ENCODE measurements around the gene VOPP1.

The VOPP1 gene

DNA sequence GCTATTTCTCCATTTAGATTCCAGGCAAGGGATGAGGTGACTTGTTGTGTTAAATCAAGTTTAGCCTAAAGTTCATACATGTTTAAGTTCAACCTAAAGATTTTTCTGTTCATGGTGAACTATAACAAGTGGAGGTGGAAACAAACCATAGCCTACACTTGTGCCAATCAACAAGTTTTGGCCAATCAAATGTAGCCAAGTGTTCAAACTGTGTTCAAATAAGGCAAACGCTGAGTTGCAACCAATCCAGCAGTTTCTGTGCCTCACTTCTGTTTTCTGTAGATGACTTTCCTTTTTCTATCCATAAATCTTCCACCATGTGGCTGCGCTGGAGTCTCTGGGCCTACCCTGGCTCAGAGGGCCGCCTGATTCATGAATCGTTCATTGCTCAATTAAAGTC is 4.5 kb upstream of the VOPP1 start:
- in situ Hi-C loops (cut with MboI; ENCODE audit: low pct_unique_long_range_greater_than_20kb, low sequenced_read_pairs, unreplicated experiment) = loop anchor here (25.0 kb wide), 1 partner anchor 289 kb away; no protein-coding TSS in a partner anchor
- TF ChIP-seq, protein P1, sequence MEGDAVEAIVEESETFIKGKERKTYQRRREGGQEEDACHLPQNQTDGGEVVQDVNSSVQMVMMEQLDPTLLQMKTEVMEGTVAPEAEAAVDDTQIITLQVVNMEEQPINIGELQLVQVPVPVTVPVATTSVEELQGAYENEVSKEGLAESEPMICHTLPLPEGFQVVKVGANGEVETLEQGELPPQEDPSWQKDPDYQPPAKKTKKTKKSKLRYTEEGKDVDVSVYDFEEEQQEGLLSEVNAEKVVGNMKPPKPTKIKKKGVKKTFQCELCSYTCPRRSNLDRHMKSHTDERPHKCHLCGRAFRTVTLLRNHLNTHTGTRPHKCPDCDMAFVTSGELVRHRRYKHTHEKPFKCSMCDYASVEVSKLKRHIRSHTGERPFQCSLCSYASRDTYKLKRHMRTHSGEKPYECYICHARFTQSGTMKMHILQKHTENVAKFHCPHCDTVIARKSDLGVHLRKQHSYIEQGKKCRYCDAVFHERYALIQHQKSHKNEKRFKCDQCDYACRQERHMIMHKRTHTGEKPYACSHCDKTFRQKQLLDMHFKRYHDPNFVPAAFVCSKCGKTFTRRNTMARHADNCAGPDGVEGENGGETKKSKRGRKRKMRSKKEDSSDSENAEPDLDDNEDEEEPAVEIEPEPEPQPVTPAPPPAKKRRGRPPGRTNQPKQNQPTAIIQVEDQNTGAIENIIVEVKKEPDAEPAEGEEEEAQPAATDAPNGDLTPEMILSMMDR (IDR thresholded peaks at IDR 0.05; ENCODE audit: extremely low read depth, insufficient read depth, missing control alignments) = no peak
- no peak for DNase-seq (ENCODE audit: low spot score)

DNA sequence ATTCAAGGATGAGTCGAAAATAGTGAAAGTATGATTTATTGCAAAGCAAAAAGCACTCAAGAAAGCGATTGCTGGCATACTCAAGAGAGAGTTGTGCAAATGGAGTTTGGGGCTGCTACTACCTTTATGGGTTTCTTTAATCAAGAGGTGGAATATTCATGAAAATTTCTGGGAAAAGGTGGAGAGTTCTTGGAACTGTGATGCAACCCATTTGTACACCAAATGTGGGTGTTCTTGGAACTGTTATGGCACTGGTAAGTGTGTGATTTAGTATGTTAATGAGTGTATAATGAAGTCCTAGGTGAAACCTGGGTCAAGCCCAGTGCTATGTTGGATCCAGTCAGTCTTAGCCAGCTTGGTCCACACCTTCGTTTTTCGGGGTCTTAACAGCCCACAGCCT is 3.4 kb upstream of the VOPP1 start:
- TF ChIP-seq, protein P1 (IDR thresholded peaks at IDR 0.05; ENCODE audit: extremely low read depth, insufficient read depth, missing control alignments) = no peak
- DNase-seq (ENCODE audit: low spot score) = no peak
- in situ Hi-C loops (cut with MboI; ENCODE audit: low pct_unique_long_range_greater_than_20kb, low sequenced_read_pairs, unreplicated experiment) = loop anchor here (25.0 kb wide), 1 partner anchor 288 kb away; no protein-coding TSS in a partner anchor

DNA sequence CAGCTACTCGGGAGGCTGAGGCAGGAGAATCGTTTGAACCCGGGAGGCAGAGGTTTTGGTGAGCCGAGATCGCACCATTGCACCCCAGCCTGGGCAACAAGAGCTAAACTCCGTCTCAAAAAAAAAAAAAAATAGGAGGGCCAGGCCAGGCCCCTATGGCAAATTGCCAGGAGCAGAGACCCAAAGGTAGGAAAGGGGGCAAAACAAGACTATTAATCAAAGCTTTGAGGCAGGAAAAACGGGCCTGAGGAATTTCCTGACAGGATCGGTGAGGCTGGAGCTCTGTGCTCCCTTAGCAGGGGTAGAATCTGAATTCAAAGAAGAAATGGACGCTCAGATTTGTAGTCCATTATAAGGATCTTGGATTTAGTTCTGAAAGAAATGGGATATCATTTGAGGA is 2.8 kb upstream of the VOPP1 start:
- no peak for DNase-seq (ENCODE audit: low spot score)
- TF ChIP-seq, protein P1 (IDR thresholded peaks at IDR 0.05; ENCODE audit: extremely low read depth, insufficient read depth, missing control alignments) = no peak
- in situ Hi-C loops (cut with MboI; ENCODE audit: low pct_unique_long_range_greater_than_20kb, low sequenced_read_pairs, unreplicated experiment) = loop anchor here (25.0 kb wide), 1 partner anchor 288 kb away; no protein-coding TSS in a partner anchor

DNA sequence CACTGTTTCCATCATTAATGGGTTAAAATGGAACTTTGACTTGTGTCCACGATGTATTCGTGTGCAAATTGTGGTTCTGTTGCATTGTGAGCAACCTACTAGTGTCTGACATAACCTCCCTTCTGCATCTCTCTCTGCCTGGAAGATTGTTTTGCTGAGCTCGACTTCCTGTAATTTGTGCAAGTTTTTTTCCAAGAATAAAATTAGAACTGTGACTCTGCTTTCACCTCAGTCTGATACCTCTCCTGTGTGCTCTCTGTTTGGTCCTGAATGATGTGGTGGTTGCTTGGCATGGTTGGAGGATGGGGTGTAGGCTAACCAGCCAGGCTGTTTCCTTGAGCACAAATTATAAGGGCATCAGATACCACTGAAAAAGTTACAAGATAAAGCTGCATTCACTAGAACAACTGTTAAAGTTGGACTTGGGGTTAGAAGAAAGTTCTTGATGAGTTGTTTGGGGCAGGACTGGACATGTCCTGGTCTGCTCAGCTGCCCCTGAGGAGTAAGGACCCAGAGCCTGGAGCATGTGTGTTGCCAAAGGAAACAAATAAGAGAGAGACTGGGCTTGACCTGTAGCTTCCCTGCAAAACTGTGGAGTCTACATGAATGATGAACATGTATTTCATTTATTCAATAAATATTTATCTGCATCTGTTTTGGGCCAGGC is 1.9 kb upstream of the VOPP1 start:
- TF ChIP-seq, protein P1 (IDR thresholded peaks at IDR 0.05; ENCODE audit: extremely low read depth, insufficient read depth, missing control alignments) = no peak
- no peak for DNase-seq (ENCODE audit: low spot score)
- in situ Hi-C loops (cut with MboI; ENCODE audit: low pct_unique_long_range_greater_than_20kb, low sequenced_read_pairs, unreplicated experiment) = no loop called here

DNA sequence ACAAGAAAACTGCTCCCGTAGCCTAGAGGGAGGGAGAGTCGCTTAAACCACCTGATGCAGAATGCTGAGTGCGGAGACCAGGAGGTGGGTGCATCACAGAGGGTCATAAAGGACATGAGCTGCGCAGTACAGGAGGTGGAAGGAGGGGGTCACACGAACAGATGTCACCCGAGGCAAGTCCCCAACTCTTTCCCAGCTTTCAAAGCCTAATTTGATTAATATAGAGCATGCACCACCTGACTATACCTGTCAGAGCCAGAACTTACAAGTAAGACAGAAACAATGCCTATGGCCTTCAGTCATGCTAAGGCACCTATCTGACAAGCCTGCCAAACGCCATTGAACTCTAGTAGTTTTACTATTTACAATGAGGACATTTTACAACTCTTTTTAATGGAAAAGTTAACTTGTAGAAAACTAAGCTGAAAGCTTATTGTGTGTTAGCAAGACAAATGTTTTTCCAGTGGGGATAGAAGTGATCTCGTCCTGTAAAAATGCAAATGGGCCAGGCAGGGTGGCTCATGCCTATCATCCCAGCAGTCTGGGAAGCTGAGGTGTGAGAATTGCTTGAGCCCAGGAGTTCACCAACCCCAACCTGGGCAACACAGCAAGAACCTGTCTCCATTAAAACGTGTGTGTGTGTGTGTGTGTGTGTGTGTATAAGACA is 1.1 kb upstream of the VOPP1 start:
- DNase-seq (ENCODE audit: low spot score) = no peak
- in situ Hi-C loops (cut with MboI; ENCODE audit: low pct_unique_long_range_greater_than_20kb, low sequenced_read_pairs, unreplicated experiment) = no loop called here
- TF ChIP-seq, protein P1 (IDR thresholded peaks at IDR 0.05; ENCODE audit: extremely low read depth, insufficient read depth, missing control alignments) = no peak

DNA sequence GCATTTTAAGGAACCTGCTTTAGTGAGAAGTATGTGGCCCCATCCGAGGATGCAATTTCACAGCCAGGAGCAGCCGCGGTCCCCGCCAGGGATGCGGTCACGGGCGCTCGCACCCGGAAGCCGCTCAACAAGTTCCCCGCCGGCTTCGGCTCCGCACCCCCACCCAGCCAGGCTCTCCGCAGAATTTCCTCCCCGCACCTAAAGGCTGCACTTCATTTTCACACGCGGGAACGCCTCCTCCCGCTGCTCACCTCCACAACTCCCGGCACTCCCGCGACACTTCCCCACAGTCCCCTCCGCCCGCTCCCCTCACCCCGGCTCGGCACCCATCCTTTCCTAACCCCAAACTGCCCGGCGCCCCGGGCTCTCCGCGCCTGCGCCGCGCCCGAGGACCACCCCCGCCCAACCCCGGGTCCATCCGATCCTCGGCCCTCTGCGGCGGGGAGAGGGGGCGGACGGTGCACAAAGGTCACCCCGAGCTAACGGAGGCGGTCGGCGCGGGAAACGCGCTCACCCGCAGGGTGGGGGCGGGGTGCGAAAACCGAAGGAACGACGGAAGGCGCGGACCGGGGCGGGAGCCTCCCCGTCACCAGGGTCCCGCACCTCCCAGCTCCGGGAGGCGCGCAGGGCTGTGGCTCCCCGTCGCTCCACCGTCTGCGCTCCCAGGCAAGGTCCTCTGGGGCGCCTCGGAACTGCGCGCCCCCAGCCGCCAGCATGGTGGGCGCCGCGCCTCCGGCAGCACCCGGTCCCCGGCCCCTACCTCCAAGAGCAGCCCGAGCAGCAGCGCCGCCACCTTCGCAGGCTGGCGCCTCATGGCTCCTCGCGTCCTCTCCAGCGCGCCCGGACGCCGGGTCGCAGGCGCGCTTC is 558 bp downstream of the VOPP1 start:
- in situ Hi-C loops (cut with MboI; ENCODE audit: low pct_unique_long_range_greater_than_20kb, low sequenced_read_pairs, unreplicated experiment) = no loop called here
- peak; percentile 70 for DNase-seq (ENCODE audit: low spot score)
- TF ChIP-seq, protein P1 (IDR thresholded peaks at IDR 0.05; ENCODE audit: extremely low read depth, insufficient read depth, missing control alignments) = no peak
